ENCODE measurements around the gene ZNRF1. TPM values are rescaled to one million over a fixed set of nuclear protein-coding genes. Genes with fewer than 3 reads are reported as not detected.
A peak's percentile ranks its signal among the peaks of the same experiment; 100 is the strongest.

The ZNRF1 gene
- total and polyA plus RNA-seq, 10 of the 15 experiments (the other 5 are each of a cell fraction or from before 2014, with no cell fraction given): 5.8 to 25.9 (median 14.3) TPM

DNA sequence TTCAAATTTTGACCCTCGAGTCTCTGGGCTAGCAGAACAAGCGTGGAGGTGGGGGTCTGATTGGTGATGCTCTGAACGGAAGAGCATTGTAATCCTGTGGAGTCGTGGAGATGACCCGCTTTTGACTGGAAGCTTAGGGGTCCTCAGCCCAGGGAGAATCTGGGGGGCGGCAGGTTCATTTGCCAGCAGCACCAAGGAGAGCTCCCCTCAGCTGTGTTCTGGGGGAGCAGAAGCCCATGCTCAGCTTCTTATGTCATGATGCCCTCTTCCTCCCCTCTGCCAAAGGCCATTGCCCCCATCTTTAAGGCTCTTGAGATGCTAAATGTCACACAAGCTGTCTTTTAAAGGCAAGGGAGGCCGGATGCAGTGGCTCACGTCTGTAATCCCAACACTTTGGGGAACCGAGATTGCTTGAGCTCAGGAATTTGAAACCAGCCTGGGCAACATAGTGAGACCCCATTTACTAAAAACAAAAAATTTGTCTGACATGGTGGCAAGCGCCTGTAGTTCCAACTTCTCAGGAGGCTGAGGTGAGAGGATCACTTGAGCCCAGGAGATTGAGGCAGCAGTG is 98.5 kb downstream of the ZNRF1 start:
- H3K9ac ChIP-seq (ENCODE audit: control insufficient read depth, insufficient read depth, low read length): no peak overlapping the region
- no peak for ATAC-seq
- no peak overlapping the region for H3K27ac ChIP-seq (ENCODE audit: control insufficient read depth, insufficient read depth)
- H3K79me2 ChIP-seq (ENCODE audit: control insufficient read depth, insufficient read depth, low read length): no peaks in the 10 kb centered on the region; the same call in 1 of the 2 replicates
- H2AFZ ChIP-seq (ENCODE audit: control insufficient read depth, low read depth, low read length): no peak overlapping the region
- no TSS peak for BruUV-seq (replicated peaks)
- in situ Hi-C loops (cut with MboI): no loop called here
- no peaks in the 10 kb centered on the region for H3K27me3 ChIP-seq (replicated peaks in 1 of 2; ENCODE audit: control insufficient read depth in 2 of 2, insufficient read depth in 2 of 2, low read length in 1 of 2)
- H3K36me3 ChIP-seq (ENCODE audit: control insufficient read depth in 2 of 2, insufficient read depth in 2 of 2, low read length in 1 of 2): no peaks in the 10 kb centered on the region
- H3K4me3 ChIP-seq: no peak overlapping the region
- SMC1A ChIA-PET (ENCODE audit: uncharacterized antibody, unreplicated experiment): interaction anchor here (0.6 to 1.3 kb wide), 3 partner anchors 84 to 235 kb away, joined by 3 to 5 read pairs (median 3); no protein-coding TSS in a partner anchor
- H3K4me1 ChIP-seq (ENCODE audit: control insufficient read depth, insufficient read depth, low read length): peaks cover 23% of the 10 kb centered on the region
- intact Hi-C loops (cut with micrococcal nuclease; ENCODE audit: unreplicated experiment): no loop called here
- RAD21 ChIA-PET (ENCODE audit: unreplicated experiment): interaction anchor here (1.2 kb wide), 1 partner anchor 99 kb away, joined by 4 read pairs; the partner anchor contains the start of gene ZNRF1
- TF ChIP-seq ZNF274 (IDR thresholded peaks at IDR 0.05; ENCODE audit: insufficient read depth, insufficient read length) (no peak), ZNF217 (IDR thresholded peaks at IDR 0.05) (no peak), REST (IDR thresholded peaks at IDR 0.05; ENCODE audit: low read depth, low read length) (peak; percentile 67; the same call in 1 of the 2 replicates)
- POLR2A ChIA-PET: no interaction called here
- no peak for FAIRE-seq
- no peak overlapping the region for H3K4me2 ChIP-seq (ENCODE audit: control insufficient read depth, insufficient read depth)
- 95% methylated on average over 10 of the region's 10 CpGs for WGBS (ENCODE audit: insufficient coverage, insufficient replicate concordance, low lambda C conversion rate, missing lambda C conversion rate)
- no peak for DNase-seq (ENCODE audit: low read depth, low spot score)
- no peaks in the 10 kb centered on the region for H3K9me3 ChIP-seq (replicated peaks; ENCODE audit: control insufficient read depth, insufficient read depth, low read length)
- H4K20me1 ChIP-seq (ENCODE audit: control insufficient read depth, insufficient read depth): no peaks in the 10 kb centered on the region
- CTCF ChIA-PET: interaction anchor here (1.1 to 1.4 kb wide), 4 partner anchors 9 to 14 kb away, joined by 3 to 8 read pairs (median 5); no protein-coding TSS in a partner anchor

Measured in GM12878 (cell line).